Measurements from ENCODE around the gene OTOP2.
"Not testable (repeated sequence)": the region's sequence is repeated elsewhere in the genome, so short reads cannot be mapped to it uniquely, and the experiment has no call there.

The OTOP2 gene

GRCh38 chr17:74978240-74978639 is 54.2 kb downstream of the OTOP2 start:
- Histone ChIP-seq H3K9me3 (no peaks in the 10 kb centered on the region), H3K4me3 (ENCODE audit: low read depth in 1 of 2, low read length in 1 of 2) (no peak overlapping the region), H3K36me3 (no peaks in the 10 kb centered on the region), H3K4me1 (ENCODE audit: control insufficient read depth in 1 of 2, insufficient read depth in 1 of 2, low read depth in 1 of 2, low read length in 1 of 2) (peaks cover 12 to 15% of the 10 kb centered on the region in 2 experiments), H3K27me3 (peaks cover 88% of the 10 kb centered on the region), H3K27ac (no peak overlapping the region)
- no peak for TF ChIP-seq CTCF (IDR thresholded peaks at IDR 0.05)

DNA sequence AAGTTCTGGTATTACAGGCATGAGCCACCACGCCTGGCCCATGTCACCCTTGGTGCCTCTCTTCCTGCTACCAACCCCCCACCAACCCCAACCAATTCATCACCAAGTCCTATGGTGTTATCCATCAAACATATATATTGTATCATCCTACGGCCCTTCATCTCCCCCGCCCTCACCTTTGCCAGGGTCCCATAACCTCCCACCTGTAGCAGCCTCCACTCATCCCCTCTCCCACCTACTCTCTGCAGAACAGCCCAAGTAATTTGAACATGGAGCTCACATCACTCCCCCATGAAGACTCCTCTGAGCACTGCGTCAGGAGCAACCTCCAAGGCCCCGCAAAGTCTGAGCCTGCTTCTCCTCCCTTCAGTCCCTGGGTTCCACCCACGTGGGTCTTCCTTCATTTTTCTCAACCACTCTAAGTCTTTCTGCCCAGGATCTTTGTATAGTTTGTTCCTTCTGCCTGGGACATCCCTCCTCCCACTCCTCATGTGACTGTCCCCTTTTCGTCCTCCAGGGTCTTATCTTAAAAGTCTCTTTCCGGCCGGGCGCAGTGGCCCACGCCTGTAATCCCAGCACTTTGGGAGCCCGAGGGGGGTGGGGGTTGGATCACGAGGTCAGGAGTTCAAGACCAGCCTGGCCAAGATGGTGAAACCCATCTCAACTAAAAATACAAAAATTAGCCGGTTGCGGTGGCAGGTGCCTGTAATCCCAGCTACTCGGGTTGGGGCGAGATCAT is 55.5 kb downstream of the OTOP2 start:
- Histone ChIP-seq H3K27me3 (peaks cover 88% of the 10 kb centered on the region), H3K27ac (no peak overlapping the region), H3K4me1 (ENCODE audit: control insufficient read depth in 1 of 2, insufficient read depth in 1 of 2, low read depth in 1 of 2, low read length in 1 of 2) (peaks cover 12 to 15% of the 10 kb centered on the region in 2 experiments), H3K36me3 (no peaks in the 10 kb centered on the region), H3K9me3 (no peaks in the 10 kb centered on the region), H3K4me3 (ENCODE audit: low read depth in 1 of 2, low read length in 1 of 2) (no peak overlapping the region)
- no peak for TF ChIP-seq CTCF (IDR thresholded peaks at IDR 0.05)

- peak overlapping the region; percentile 58 to 72 for H3K4me3 ChIP-seq (ENCODE audit: low read depth in 1 of 2, low read length in 1 of 2)
- no peak for TF ChIP-seq CTCF (IDR thresholded peaks at IDR 0.05)
- H3K27me3 ChIP-seq = peaks cover 76% of the 10 kb centered on the region
- no peaks in the 10 kb centered on the region for H3K36me3 ChIP-seq
- peaks cover 26 to 27% of the 10 kb centered on the region in 2 experiments for H3K4me1 ChIP-seq (ENCODE audit: control insufficient read depth in 1 of 2, insufficient read depth in 1 of 2, low read depth in 1 of 2, low read length in 1 of 2)
- H3K9me3 ChIP-seq = no peaks in the 10 kb centered on the region
- H3K27ac ChIP-seq = no peak overlapping the region
Measured at GRCh38 chr17:74981318-74981978, 57.4 kb downstream of the OTOP2 start.

GRCh38 chr17:74981979-74982662 is 58.0 kb downstream of the OTOP2 start:
- Histone ChIP-seq H3K9me3 (no peaks in the 10 kb centered on the region), H3K27me3 (peaks cover 80% of the 10 kb centered on the region), H3K36me3 (no peaks in the 10 kb centered on the region), H3K27ac (peak overlapping the region; percentile 7), H3K4me3 (ENCODE audit: low read depth in 1 of 2, low read length in 1 of 2) (peak overlapping the region; percentile 58 to 72), H3K4me1 (ENCODE audit: control insufficient read depth in 1 of 2, insufficient read depth in 1 of 2, low read depth in 1 of 2, low read length in 1 of 2) (peaks cover 33% of the 10 kb centered on the region in 2 experiments)
- peak; percentile 35 for TF ChIP-seq CTCF (IDR thresholded peaks at IDR 0.05)

GRCh38 chr17:74982663-74983313 is 58.7 kb downstream of the OTOP2 start:
- Histone ChIP-seq H3K4me3 (ENCODE audit: low read depth in 1 of 2, low read length in 1 of 2) (peak overlapping the region; percentile 58 to 72), H3K4me1 (ENCODE audit: control insufficient read depth in 1 of 2, insufficient read depth in 1 of 2, low read depth in 1 of 2, low read length in 1 of 2) (peaks cover 37 to 39% of the 10 kb centered on the region in 2 experiments), H3K27me3 (peaks cover 80% of the 10 kb centered on the region)
- H3K36me3 ChIP-seq, H3K27ac ChIP-seq, H3K9me3 ChIP-seq: not testable (repeated sequence)

All from neutrophil (primary cell).